GM12865 (cell line): ENCODE measurements around the gene PRPH.

Experiments used
- DNase-seq: peaks from one replicate; pipeline ENCODE4 v3.0.0; 2010; ENCODE audit warnings: low read depth
- H3K4me3 ChIP-seq: 2 replicates; pipeline ENCODE4 v1.5.1; 2011; ENCODE audit warnings: mild to moderate bottlenecking, low read depth, low read length, control low read depth
- CTCF ChIP-seq: IDR thresholded peaks from 2 replicates; pipeline ENCODE4 v1.5.1; 2011; ENCODE audit warnings: low read length, control low read depth, low read depth, inconsistent platforms; ENCODE audit not compliant: insufficient read depth; ENCODE audit errors: missing control alignments

Gene PRPH

GRCh38 chr12:49336645-49337584, 42.0 kb downstream of the PRPH start, which contains the start of gene C1QL4:
Gene C1QL4 (minus strand): TSS chr12:49337188. CDS start chr12:49336477, 711 bp downstream.
- DNase-seq = peak; percentile 77
- no peak within 1 kb of the TSS; the same call in 1 of the 2 replicates for H3K4me3 ChIP-seq
- peak; percentile 94 for TF ChIP-seq CTCF

- no peak overlapping the region for H3K4me3 ChIP-seq
- no peak for TF ChIP-seq CTCF
- DNase-seq = no peak
These were observed 44.0 kb downstream of the PRPH start for GRCh38 chr12:49338830-49339463.

- no peak for TF ChIP-seq CTCF
- DNase-seq = no peak
- no peak overlapping the region for H3K4me3 ChIP-seq
These were observed 44.5 kb downstream of the PRPH start for GRCh38 chr12:49339464-49339861.

DNA sequence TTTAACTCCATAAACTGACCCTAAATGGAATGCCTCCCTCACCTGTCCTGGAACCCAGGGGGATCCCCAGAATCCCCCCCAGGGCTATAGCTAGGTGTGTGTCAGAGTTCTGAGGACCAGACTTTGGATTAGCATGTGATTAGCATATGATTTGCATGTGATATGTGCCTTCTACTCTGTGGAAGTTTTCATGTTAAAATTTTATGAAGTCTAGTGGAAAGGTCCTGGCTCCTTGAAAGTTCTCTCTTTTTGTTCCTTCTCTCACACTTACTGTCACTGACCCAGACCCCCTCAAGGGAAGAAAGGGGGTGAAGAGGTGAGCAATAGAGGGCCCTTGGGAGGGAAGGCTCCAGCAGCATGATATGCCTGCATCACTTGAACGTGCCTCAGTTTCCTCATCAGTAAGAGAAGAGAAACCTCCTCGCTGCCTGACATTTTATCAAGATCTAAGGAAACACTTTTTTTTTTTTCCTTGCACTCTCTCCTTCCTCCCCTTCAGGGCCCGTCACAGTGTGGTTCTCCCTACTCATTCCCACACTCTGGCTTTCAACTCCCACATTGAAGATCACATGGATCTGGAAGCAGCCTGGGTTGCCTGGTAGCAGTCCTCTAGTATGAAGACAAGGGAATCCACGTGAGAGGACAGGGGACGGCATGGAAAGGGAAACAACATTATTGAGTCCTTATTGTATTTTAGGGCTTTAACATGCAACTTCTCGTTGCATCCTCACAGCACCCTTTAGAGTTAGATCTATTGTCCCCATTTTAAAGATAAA, 45.3 kb downstream of the PRPH start:
- no peak for DNase-seq
- no peak for TF ChIP-seq CTCF
- H3K4me3 ChIP-seq = no peak overlapping the region

DNA sequence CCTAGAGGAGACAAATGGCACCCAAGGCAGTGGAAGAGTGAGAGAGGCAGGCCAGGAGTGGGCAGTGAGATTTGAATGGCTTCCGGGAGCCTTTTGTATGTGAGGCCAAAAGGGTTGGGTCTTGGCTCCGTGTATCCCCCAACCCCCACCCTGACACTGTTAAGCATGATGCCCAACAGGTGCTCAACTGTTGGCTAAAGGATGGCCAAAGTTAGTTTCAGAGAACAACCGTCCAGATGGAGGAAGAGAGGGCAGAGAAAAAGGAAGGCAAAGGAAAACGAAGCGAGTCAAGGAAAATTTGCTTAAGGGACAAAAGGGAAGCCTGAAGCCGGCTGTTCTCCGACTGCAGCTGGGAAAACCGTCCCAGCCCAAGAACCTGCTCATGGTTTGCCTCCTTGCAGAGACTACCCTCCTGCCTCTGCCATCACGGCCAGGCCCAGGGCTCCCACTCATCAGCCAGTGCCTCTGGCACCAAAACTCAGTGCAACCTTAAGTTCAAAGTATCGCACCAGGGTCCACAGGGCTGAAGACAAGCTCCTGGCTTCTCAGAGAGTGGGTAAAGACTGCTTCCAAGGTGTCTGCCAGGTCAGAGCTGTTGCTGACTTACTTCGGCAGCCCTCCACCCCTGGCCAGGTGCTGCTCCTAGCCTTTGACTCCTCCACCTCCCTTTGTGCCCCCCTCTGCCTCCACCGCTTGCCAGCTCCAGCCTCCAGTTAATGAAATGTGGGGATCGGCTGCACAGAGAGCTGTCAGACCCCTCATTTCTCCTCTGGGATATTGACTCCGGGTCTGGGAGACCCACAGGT, 46.2 kb downstream of the PRPH start:
- no peak overlapping the region for H3K4me3 ChIP-seq
- TF ChIP-seq CTCF = no peak
- DNase-seq = no peak

DNA sequence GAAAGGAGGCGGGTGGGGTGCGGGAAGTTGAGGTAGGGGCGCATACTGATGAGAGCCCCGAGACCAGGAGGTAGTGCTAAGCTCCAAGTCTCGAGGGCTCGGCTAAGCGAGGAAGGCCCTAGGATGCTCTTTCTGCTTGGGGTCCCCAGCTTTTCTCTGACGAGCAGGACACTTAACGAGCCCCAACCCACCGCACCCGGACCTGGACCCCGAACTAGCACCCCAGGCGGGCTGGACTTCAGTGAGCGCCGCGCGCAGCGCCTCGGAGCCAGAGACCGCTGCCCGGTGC, 46.8 kb downstream of the PRPH start:
- no peak for DNase-seq
- no peak for TF ChIP-seq CTCF
- no peak overlapping the region for H3K4me3 ChIP-seq
